Loucy (cell line): ENCODE results near the gene DPH3.

Experiments used
- CTCF ChIP-seq: fragments of 200-600 bp; sonication (generic); conservative IDR thresholded peaks from 2 replicates; pipeline ENCODE4 v1.5.1; 2014; ENCODE audit warnings: mild to moderate bottlenecking, antibody characterized with exemption, low read length
- EZH2phosphoT487 ChIP-seq: fragments of 200-600 bp; IDR thresholded peaks from 2 replicates; pipeline ENCODE4 v1.6.1; 2018; ENCODE audit warnings: antibody characterized with exemption, mild to moderate bottlenecking, moderate library complexity, borderline replicate concordance

- no peak for TF ChIP-seq CTCF
- TF ChIP-seq EZH2phosphoT487: no peak
Measured at GRCh38 chr3:16303037-16303575, 38.4 kb upstream of the DPH3 start.
